Testis (tissue), 2 donors: ENCODE results near the gene ATP6V0A4.

ENCODE experiments used
- POLR2A ChIP-seq: fragments of 450-650 bp; IDR thresholded peaks from one replicate; pipeline ENCODE4 v1.6.1; 2017; ENCODE audit warnings: antibody characterized with exemption, mild to moderate bottlenecking, moderate library complexity
- TF ChIP-seq, protein P1 (sequence below), 3 experiments: fragments of 450-650 bp in 2 of 3; fragments of 200-600 bp in 1 of 3; sonication (generic) in 1 of 3; IDR thresholded peaks; one replicate each; pipeline ENCODE4 v1.5.1; 2016 to 2019; ENCODE audit warnings: antibody characterized with exemption in 3 of 3, mild to moderate bottlenecking in 2 of 3, moderate library complexity in 1 of 3

- no peak for TF ChIP-seq POLR2A
- TF ChIP-seq, protein P1, sequence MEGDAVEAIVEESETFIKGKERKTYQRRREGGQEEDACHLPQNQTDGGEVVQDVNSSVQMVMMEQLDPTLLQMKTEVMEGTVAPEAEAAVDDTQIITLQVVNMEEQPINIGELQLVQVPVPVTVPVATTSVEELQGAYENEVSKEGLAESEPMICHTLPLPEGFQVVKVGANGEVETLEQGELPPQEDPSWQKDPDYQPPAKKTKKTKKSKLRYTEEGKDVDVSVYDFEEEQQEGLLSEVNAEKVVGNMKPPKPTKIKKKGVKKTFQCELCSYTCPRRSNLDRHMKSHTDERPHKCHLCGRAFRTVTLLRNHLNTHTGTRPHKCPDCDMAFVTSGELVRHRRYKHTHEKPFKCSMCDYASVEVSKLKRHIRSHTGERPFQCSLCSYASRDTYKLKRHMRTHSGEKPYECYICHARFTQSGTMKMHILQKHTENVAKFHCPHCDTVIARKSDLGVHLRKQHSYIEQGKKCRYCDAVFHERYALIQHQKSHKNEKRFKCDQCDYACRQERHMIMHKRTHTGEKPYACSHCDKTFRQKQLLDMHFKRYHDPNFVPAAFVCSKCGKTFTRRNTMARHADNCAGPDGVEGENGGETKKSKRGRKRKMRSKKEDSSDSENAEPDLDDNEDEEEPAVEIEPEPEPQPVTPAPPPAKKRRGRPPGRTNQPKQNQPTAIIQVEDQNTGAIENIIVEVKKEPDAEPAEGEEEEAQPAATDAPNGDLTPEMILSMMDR (IDR thresholded peaks at IDR 0.05) = no peak
Measured at GRCh38 chr7:138662076-138662990, 135.7 kb downstream of the ATP6V0A4 start.
